ENCODE measurements around the gene ECM2.

DNA sequence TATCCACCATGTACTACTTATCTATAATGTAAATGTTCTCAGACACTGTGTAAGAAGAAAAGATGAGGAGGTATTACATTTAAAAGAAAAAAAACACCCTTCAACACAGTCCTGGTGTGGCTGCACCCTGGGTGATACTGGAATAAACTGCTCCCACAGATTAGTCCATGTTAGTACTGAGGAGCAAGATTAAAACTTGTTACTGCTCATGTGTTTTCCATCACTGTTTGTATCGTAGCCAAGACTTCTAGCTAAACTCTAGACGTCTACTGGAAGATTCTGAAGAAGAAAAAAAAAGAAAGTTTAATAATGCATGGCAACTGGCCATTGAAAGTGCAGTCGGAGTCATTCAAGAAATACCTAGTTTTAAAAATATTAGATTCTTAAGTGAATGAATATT, 53.5 kb downstream of the ECM2 start, which contains the start of gene ASPN:
- TF ChIP-seq, protein P1, sequence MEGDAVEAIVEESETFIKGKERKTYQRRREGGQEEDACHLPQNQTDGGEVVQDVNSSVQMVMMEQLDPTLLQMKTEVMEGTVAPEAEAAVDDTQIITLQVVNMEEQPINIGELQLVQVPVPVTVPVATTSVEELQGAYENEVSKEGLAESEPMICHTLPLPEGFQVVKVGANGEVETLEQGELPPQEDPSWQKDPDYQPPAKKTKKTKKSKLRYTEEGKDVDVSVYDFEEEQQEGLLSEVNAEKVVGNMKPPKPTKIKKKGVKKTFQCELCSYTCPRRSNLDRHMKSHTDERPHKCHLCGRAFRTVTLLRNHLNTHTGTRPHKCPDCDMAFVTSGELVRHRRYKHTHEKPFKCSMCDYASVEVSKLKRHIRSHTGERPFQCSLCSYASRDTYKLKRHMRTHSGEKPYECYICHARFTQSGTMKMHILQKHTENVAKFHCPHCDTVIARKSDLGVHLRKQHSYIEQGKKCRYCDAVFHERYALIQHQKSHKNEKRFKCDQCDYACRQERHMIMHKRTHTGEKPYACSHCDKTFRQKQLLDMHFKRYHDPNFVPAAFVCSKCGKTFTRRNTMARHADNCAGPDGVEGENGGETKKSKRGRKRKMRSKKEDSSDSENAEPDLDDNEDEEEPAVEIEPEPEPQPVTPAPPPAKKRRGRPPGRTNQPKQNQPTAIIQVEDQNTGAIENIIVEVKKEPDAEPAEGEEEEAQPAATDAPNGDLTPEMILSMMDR (IDR thresholded peaks at IDR 0.05) = no peak
- no peak for TF ChIP-seq POLR2A (IDR thresholded peaks at IDR 0.05)

Data from Peyer's patch (tissue), 4 donors.